ENCODE measurements around the gene TMPRSS6. TPM values are rescaled to one million over a fixed set of nuclear protein-coding genes. Genes with fewer than 3 reads are reported as not detected.

The TMPRSS6 gene
- total and polyA plus RNA-seq, 2 donors (not counting 1 experiment from before 2014, with no cell fraction given), result 0.03 TPM; not detected in 1

- Histone ChIP-seq H3K27ac (ENCODE audit: low read length in 2 of 2) (no peak overlapping the region), H3K4me1 (ENCODE audit: control insufficient read depth in 2 of 2, insufficient read depth in 2 of 2, low read length in 2 of 2) (no peaks in the 10 kb centered on the region), H4K20me1 (ENCODE audit: control insufficient read depth, insufficient read depth, low read length, poor library complexity, severe bottlenecking) (no peaks in the 10 kb centered on the region), H2AFZ (ENCODE audit: insufficient read depth, low read depth, low read length, poor library complexity, severe bottlenecking) (no peak overlapping the region), H3K36me3 (replicated peaks in 1 of 2; ENCODE audit: control extremely low read depth in 1 of 2, control insufficient read depth in 1 of 2, extremely low read depth in 1 of 2, insufficient read depth in 2 of 2, low read length in 1 of 2) (no peaks in the 10 kb centered on the region), H3K27me3 (replicated peaks in 1 of 4; ENCODE audit: control extremely low read depth in 1 of 4, control insufficient read depth in 3 of 4, insufficient read depth in 4 of 4, low read length in 3 of 4) (no peaks in the 10 kb centered on the region), H3K79me2 (ENCODE audit: control insufficient read depth, insufficient read depth, low read length) (no peaks in the 10 kb centered on the region), H3K4me2 (replicated peaks; ENCODE audit: low read depth, low read length, poor library complexity, severe bottlenecking) (no peak overlapping the region), H3K9ac (ENCODE audit: low read length) (no peak overlapping the region), H3K9me3 (ENCODE audit: control extremely low read depth in 1 of 3, control insufficient read depth in 2 of 3, insufficient read depth in 1 of 3, low read length in 2 of 3) (no peaks in the 10 kb centered on the region), H3K4me3 (ENCODE audit: control extremely low read depth in 1 of 5, extremely low read depth in 1 of 5, insufficient read depth in 1 of 5, low read depth in 2 of 5, low read length in 4 of 5) (no peak overlapping the region)
- Mint-ChIP-seq H3K4me1 (peaks cover 8% of the 10 kb centered on the region), H3K4me3 (no peak overlapping the region), H3K27me3 (no peaks in the 10 kb centered on the region), H3K27ac (no peak overlapping the region), H3K9me3 (ENCODE audit: insufficient read depth) (no peaks in the 10 kb centered on the region)
- intact Hi-C loops (cut with micrococcal nuclease), result no loop called here
- no peak for ATAC-seq (ENCODE audit: low read depth)
- 87% methylated on average over 16 of the region's 16 CpGs for WGBS (ENCODE audit: insufficient coverage)
- POLR2A ChIA-PET, result no interaction called here
- CTCF ChIA-PET, result interaction anchor here (1.1 to 1.3 kb wide), 3 partner anchors 19 to 25 kb away, joined by 3 to 6 read pairs (median 5); no protein-coding TSS in a partner anchor
- TF ChIP-seq CTCF (IDR thresholded peaks at IDR 0.05) (no peak), EZH2 (IDR thresholded peaks at IDR 0.05; ENCODE audit: borderline replicate concordance, insufficient read depth, low read depth, low read length, poor library complexity, severe bottlenecking) (no peak)
- no peak for DNase-seq
Observed at GRCh38 chr22:37140686-37141323, 31.3 kb upstream of the TMPRSS6 start.

DNA sequence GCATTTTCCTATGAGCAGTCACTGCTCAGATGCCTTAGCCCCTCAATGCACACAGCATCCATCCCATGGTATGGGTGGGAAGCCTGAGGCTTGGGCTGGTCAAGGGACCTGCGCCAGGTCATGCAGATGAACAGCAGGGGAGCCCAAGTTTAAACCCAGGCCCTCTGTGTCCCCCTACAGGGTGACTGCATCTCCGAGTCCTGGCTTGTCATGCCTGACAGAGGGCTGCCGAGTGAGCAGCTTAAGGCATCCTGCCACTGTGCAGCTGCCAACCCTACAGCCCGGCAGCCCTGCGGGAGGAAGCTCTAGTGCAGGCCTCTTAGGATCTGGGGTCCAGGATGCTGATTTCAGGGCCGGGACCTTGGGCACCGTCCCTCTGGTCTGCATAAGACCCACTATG, 30.2 kb upstream of the TMPRSS6 start:
- peaks cover 8% of the 10 kb centered on the region for H3K4me1 Mint-ChIP-seq
- POLR2A ChIA-PET, result no interaction called here
- no peaks in the 10 kb centered on the region for H3K36me3 ChIP-seq (replicated peaks in 1 of 2; ENCODE audit: control extremely low read depth in 1 of 2, control insufficient read depth in 1 of 2, extremely low read depth in 1 of 2, insufficient read depth in 2 of 2, low read length in 1 of 2)

More for the DNA sequence above, 30.2 kb upstream of the TMPRSS6 start:
- Histone ChIP-seq H3K4me1 (ENCODE audit: control insufficient read depth in 2 of 2, insufficient read depth in 2 of 2, low read length in 2 of 2) (no peaks in the 10 kb centered on the region), H4K20me1 (ENCODE audit: control insufficient read depth, insufficient read depth, low read length, poor library complexity, severe bottlenecking) (no peaks in the 10 kb centered on the region), H3K27ac (ENCODE audit: low read length in 2 of 2) (no peak overlapping the region), H3K27me3 (replicated peaks in 1 of 4; ENCODE audit: control extremely low read depth in 1 of 4, control insufficient read depth in 3 of 4, insufficient read depth in 4 of 4, low read length in 3 of 4) (no peaks in the 10 kb centered on the region), H3K4me2 (replicated peaks; ENCODE audit: low read depth, low read length, poor library complexity, severe bottlenecking) (no peak overlapping the region), H3K9me3 (ENCODE audit: control extremely low read depth in 1 of 3, control insufficient read depth in 2 of 3, insufficient read depth in 1 of 3, low read length in 2 of 3) (no peaks in the 10 kb centered on the region), H3K9ac (ENCODE audit: low read length) (no peak overlapping the region), H3K79me2 (ENCODE audit: control insufficient read depth, insufficient read depth, low read length) (no peaks in the 10 kb centered on the region), H3K4me3 (ENCODE audit: control extremely low read depth in 1 of 5, extremely low read depth in 1 of 5, insufficient read depth in 1 of 5, low read depth in 2 of 5, low read length in 4 of 5) (no peak overlapping the region), H2AFZ (ENCODE audit: insufficient read depth, low read depth, low read length, poor library complexity, severe bottlenecking) (no peak overlapping the region)
- ATAC-seq (ENCODE audit: low read depth) (peak; percentile 45), DNase-seq (no peak)
- Mint-ChIP-seq H3K9me3 (ENCODE audit: insufficient read depth) (no peaks in the 10 kb centered on the region), H3K4me3 (no peak overlapping the region), H3K27ac (no peak overlapping the region), H3K27me3 (no peaks in the 10 kb centered on the region)
- 74% methylated on average over 7 of the region's 7 CpGs for WGBS (ENCODE audit: insufficient coverage)
- intact Hi-C loops (cut with micrococcal nuclease), result no loop called here
- CTCF ChIA-PET, result interaction anchor here (0.5 to 1.3 kb wide), 5 partner anchors 10 to 453 kb away, joined by 3 to 6 read pairs (median 5); partner anchors contain the start of gene IL2RB
- TF ChIP-seq CTCF (IDR thresholded peaks at IDR 0.05) (no peak), EZH2 (IDR thresholded peaks at IDR 0.05; ENCODE audit: borderline replicate concordance, insufficient read depth, low read depth, low read length, poor library complexity, severe bottlenecking) (no peak)
